KMS-11 (cell line): Measurements from ENCODE around the gene C1QTNF9.
"Not testable (repeated sequence)": the region's sequence is repeated elsewhere in the genome, so short reads cannot be mapped to it uniquely, and the experiment has no call there.

Source experiments
- H2AFZ ChIP-seq: fragments of 200-600 bp; sonication (generic); 2 replicates; pipeline ENCODE4 v1.6.1; 2016; ENCODE audit warnings: antibody characterized with exemption, mixed run types, low read depth
- H3K27ac ChIP-seq: fragments of 200-600 bp; sonication (generic); 2 replicates; pipeline ENCODE4 v1.6.1; 2016; ENCODE audit warnings: mild to moderate bottlenecking, mixed run types
- H3K27me3 ChIP-seq: fragments of 200-600 bp; sonication (generic); 2 replicates; pipeline ENCODE4 v1.6.1; 2017; ENCODE audit warnings: mild to moderate bottlenecking, low read depth, mixed run types, moderate library complexity; ENCODE audit not compliant: insufficient read depth
- H3K36me3 ChIP-seq: fragments of 200-600 bp; sonication (generic); 2 replicates; pipeline ENCODE4 v1.6.1; 2017; ENCODE audit warnings: mild to moderate bottlenecking, mixed run types; ENCODE audit not compliant: insufficient read depth
- H3K4me1 ChIP-seq: fragments of 200-600 bp; sonication (generic); 2 replicates; pipeline ENCODE4 v1.6.1; 2016; ENCODE audit warnings: mild to moderate bottlenecking, low read depth, mixed run types; ENCODE audit not compliant: poor library complexity, severe bottlenecking
- H3K4me2 ChIP-seq: fragments of 200-600 bp; sonication (generic); 2 replicates; pipeline ENCODE4 v1.7.0; 2016; ENCODE audit warnings: mild to moderate bottlenecking, mixed run types
- H3K4me3 ChIP-seq: fragments of 200-600 bp; sonication (generic); IDR thresholded peaks from 2 replicates; pipeline ENCODE4 v1.6.1; 2017; ENCODE audit warnings: low read depth, low read length, mixed read lengths; ENCODE audit not compliant: insufficient read depth
- H3K79me2 ChIP-seq: fragments of 200-600 bp; sonication (generic); 2 replicates; pipeline ENCODE4 v1.6.1; 2016; ENCODE audit warnings: low read depth, mixed run types; ENCODE audit not compliant: insufficient read depth
- H3K9ac ChIP-seq: fragments of 200-600 bp; sonication (generic); 2 replicates; pipeline ENCODE4 v1.6.1; 2016; ENCODE audit warnings: mild to moderate bottlenecking, mixed run types
- H4K20me1 ChIP-seq: fragments of 200-600 bp; sonication (generic); 2 replicates; pipeline ENCODE4 v1.6.1; 2016; ENCODE audit warnings: mild to moderate bottlenecking, mixed run types; ENCODE audit not compliant: insufficient read depth
- TF ChIP-seq, protein P1 (sequence below): fragments of 200-600 bp; sonication (generic); conservative IDR thresholded peaks from 2 replicates; pipeline ENCODE4 v1.6.1; 2017; ENCODE audit warnings: low read depth, mild to moderate bottlenecking, antibody characterized with exemption, low read length, moderate library complexity, mixed read lengths

Gene C1QTNF9

DNA sequence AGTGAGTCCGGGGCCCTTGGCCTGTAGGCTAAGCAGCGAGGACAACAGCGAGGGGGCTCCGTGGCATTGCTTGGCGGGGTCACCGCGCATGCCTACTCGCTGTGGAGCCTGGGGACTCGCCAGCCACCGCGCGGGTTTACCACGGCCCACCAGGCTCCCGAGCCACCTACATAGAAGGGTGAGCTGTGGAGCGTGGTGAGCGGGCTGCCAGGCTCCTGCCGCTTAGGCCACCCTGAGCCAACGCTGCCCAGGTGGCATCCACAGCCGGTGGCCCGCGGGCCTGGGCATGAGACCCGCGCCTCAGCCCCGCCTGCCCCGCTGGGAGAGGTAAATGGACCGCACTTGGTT lies 31.2 kb downstream of the C1QTNF9 start:
- H3K9ac ChIP-seq: no peak overlapping the region
- H2AFZ ChIP-seq: no peak overlapping the region
- H3K79me2 ChIP-seq: no peaks in the 10 kb centered on the region
- no peak overlapping the region for H3K27ac ChIP-seq
- TF ChIP-seq, protein P1, sequence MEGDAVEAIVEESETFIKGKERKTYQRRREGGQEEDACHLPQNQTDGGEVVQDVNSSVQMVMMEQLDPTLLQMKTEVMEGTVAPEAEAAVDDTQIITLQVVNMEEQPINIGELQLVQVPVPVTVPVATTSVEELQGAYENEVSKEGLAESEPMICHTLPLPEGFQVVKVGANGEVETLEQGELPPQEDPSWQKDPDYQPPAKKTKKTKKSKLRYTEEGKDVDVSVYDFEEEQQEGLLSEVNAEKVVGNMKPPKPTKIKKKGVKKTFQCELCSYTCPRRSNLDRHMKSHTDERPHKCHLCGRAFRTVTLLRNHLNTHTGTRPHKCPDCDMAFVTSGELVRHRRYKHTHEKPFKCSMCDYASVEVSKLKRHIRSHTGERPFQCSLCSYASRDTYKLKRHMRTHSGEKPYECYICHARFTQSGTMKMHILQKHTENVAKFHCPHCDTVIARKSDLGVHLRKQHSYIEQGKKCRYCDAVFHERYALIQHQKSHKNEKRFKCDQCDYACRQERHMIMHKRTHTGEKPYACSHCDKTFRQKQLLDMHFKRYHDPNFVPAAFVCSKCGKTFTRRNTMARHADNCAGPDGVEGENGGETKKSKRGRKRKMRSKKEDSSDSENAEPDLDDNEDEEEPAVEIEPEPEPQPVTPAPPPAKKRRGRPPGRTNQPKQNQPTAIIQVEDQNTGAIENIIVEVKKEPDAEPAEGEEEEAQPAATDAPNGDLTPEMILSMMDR: no peak
- no peaks in the 10 kb centered on the region for H3K27me3 ChIP-seq
- no peak overlapping the region for H3K4me2 ChIP-seq
- no peaks in the 10 kb centered on the region for H3K36me3 ChIP-seq
- no peak overlapping the region for H3K4me3 ChIP-seq
- H4K20me1 ChIP-seq: no peaks in the 10 kb centered on the region
- H3K4me1 ChIP-seq: no peaks in the 10 kb centered on the region

GRCh38 chr13:24341439-24341838 lies 32.1 kb downstream of the C1QTNF9 start:
- H3K4me1 ChIP-seq: no peaks in the 10 kb centered on the region
- no peaks in the 10 kb centered on the region for H3K27me3 ChIP-seq
- no peaks in the 10 kb centered on the region for H3K79me2 ChIP-seq
- H3K36me3 ChIP-seq: no peaks in the 10 kb centered on the region
- no peak overlapping the region for H3K9ac ChIP-seq
- TF ChIP-seq, protein P1: no peak
- no peaks in the 10 kb centered on the region for H4K20me1 ChIP-seq
- H3K4me2 ChIP-seq: no peak overlapping the region
- no peak overlapping the region for H3K4me3 ChIP-seq
- H3K27ac ChIP-seq: no peak overlapping the region
- H2AFZ ChIP-seq: no peak overlapping the region

DNA sequence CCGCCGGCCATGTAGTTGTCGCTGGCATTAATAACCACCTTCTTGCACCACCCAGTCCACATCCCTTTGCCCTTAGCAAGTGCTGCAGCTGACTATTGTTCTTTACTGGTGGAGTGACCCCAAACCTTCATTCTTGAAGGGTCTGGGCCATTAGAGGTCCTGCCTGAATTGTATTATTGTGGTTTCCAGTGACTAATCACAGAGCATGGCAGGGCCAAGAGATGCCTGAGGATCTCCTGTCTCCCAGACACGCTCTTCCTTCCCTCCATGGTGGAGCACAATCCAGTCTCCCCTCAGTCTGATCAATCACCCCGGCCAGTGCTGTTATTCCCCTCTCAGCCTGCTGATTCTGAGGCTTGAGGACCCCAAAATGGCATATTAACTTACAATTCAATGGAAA lies 39.0 kb downstream of the C1QTNF9 start:
- Histone ChIP-seq H3K27me3 (no peaks in the 10 kb centered on the region), H3K4me3 (no peak overlapping the region), H4K20me1 (no peaks in the 10 kb centered on the region), H3K4me2 (no peak overlapping the region), H3K27ac (no peak overlapping the region), H3K79me2 (no peaks in the 10 kb centered on the region), H3K9ac (no peak overlapping the region), H2AFZ (no peak overlapping the region), H3K36me3 (no peaks in the 10 kb centered on the region), H3K4me1 (no peaks in the 10 kb centered on the region)
- TF ChIP-seq, protein P1: no peak

- TF ChIP-seq, protein P1: no peak
- Histone ChIP-seq H3K9ac (no peak overlapping the region), H3K27ac (no peak overlapping the region), H3K4me3 (no peak overlapping the region), H3K79me2 (no peaks in the 10 kb centered on the region), H3K4me2 (no peak overlapping the region), H3K36me3 (no peaks in the 10 kb centered on the region), H4K20me1 (no peaks in the 10 kb centered on the region), H2AFZ (no peak overlapping the region), H3K4me1 (no peaks in the 10 kb centered on the region), H3K27me3 (no peaks in the 10 kb centered on the region)
Observed at GRCh38 chr13:24348797-24349515, 39.6 kb downstream of the C1QTNF9 start.

DNA sequence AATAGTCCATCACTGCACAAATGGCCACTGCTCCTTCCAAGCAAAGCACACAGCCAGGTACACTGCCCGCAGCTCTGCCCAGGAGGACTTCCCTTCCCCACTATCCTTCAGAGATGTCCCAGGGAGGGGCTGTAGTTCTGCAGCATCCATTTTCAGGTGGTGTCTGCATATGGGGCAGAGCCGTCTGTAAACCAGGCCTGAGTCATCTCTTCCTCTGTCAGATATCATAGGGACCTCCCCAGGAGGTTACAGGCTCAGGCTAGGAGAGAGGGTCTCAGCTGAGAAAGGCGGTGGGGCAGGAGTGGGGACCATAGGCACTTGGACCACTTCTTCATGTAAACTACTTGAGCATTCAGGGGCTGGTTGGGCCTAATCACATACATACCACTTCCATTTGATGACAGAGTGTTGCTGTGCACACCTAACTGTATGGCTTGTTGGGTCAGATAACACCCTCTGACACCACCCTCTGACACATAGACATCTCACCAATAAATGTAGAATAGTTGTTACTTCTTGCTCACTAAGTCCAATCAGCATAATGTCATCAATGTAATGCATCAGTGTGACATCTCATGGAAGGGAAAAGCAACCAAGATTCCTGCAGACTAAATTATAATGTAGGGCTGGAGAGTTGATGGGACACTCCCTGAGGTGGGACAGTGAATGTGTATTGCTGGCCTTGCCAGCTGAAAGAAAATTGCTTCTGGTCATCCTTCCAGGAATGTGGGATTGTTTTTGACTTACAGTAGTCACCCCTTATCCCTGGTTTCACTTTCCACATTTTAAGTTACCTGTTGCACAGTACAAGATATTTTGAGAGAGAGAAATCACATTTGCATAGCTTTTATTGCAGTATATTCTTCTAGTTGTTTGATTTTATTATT lies 40.6 kb downstream of the C1QTNF9 start:
- not testable (repeated sequence) for H3K4me2 ChIP-seq, H3K4me3 ChIP-seq, H3K79me2 ChIP-seq, H3K27me3 ChIP-seq, H3K36me3 ChIP-seq, H3K27ac ChIP-seq, H2AFZ ChIP-seq, H4K20me1 ChIP-seq, H3K4me1 ChIP-seq, H3K9ac ChIP-seq
